BJ (cell line): ENCODE results near the gene SIRPD. TPM values are rescaled to one million over a fixed set of nuclear protein-coding genes. Genes with fewer than 3 reads are reported as not detected.
A peak's percentile ranks its signal among the peaks of the same experiment; 100 is the strongest.

ENCODE experiments used
- CTCF ChIA-PET: fragments of 350-600 bp; formaldehyde crosslinking; extraction: SDS; loops from one replicate; lab custom pipeline; 2021; ENCODE audit warnings: antibody characterized with exemption, inconsistent platforms; lab: Yijun Ruan, JAX
- POLR2A ChIA-PET: fragments of 300-600 bp; sonication (Branson Sonifier 250); formaldehyde crosslinking; extraction: SDS; loops from one replicate; lab custom pipeline; 2021; ENCODE audit warnings: antibody characterized with exemption; lab: Charles Lee
- DNase-seq: peaks from one replicate; pipeline ENCODE4 v3.0.0-alpha.2; 2011; ENCODE audit warnings: low read depth
- H3K27me3 ChIP-seq: 2 replicates; pipeline ENCODE4 v1.6.0; 2011; ENCODE audit warnings: low read length; ENCODE audit not compliant: control insufficient read depth, insufficient read depth
- H3K36me3 ChIP-seq: 2 replicates; pipeline ENCODE4 v1.5.1; 2011; ENCODE audit warnings: low read length; ENCODE audit not compliant: control insufficient read depth, insufficient read depth
- H3K4me3 ChIP-seq: 2 replicates; pipeline ENCODE4 v1.5.1; 2011; ENCODE audit warnings: low read depth, mild to moderate bottlenecking, control low read depth, low read length
- CTCF ChIP-seq: IDR thresholded peaks from 2 replicates; pipeline ENCODE4 v1.5.1; 2011; ENCODE audit warnings: low read depth, mild to moderate bottlenecking, control low read depth, inconsistent platforms, low read length, moderate library complexity; ENCODE audit not compliant: insufficient read depth
- polyA plus RNA-seq: library from polyadenylated mRNA; depleted of rRNA; stranded (reverse); fragments of >200 nt; gene quantifications from 2 replicates; pipeline ENCODE4 v1.2.3, GENCODE V29; 2011

The SIRPD gene
- polyA plus RNA-seq, 1 experiment, result not detected

GRCh38 chr20:1568163-1568490 lies 10.6 kb upstream of the SIRPD start:
- no peak for TF ChIP-seq CTCF
- no peaks in the 10 kb centered on the region for H3K27me3 ChIP-seq
- DNase-seq, result no peak
- CTCF ChIA-PET, result no interaction called here
- H3K36me3 ChIP-seq, result no peaks in the 10 kb centered on the region
- no peak overlapping the region for H3K4me3 ChIP-seq
- POLR2A ChIA-PET, result no interaction called here

- TF ChIP-seq CTCF, result no peak
- Histone ChIP-seq H3K4me3 (no peak overlapping the region), H3K36me3 (no peaks in the 10 kb centered on the region), H3K27me3 (no peaks in the 10 kb centered on the region)
- CTCF ChIA-PET, result interaction anchor here (1.2 kb wide), 2 partner anchors 11 to 59 kb away, joined by 3 read pairs; no protein-coding TSS in a partner anchor
- DNase-seq, result peak; percentile 32
- POLR2A ChIA-PET, result no interaction called here
Observed at GRCh38 chr20:1567392-1568162, 10.1 kb upstream of the SIRPD start.

- DNase-seq, result no peak
- TF ChIP-seq CTCF, result no peak
- Histone ChIP-seq H3K4me3 (no peak overlapping the region), H3K27me3 (no peaks in the 10 kb centered on the region), H3K36me3 (no peaks in the 10 kb centered on the region)
- POLR2A ChIA-PET, result no interaction called here
- CTCF ChIA-PET, result interaction anchor here (1.2 kb wide), 2 partner anchors 10 to 60 kb away, joined by 3 read pairs; no protein-coding TSS in a partner anchor
Observed at GRCh38 chr20:1566701-1567100, 9.2 kb upstream of the SIRPD start.

DNA sequence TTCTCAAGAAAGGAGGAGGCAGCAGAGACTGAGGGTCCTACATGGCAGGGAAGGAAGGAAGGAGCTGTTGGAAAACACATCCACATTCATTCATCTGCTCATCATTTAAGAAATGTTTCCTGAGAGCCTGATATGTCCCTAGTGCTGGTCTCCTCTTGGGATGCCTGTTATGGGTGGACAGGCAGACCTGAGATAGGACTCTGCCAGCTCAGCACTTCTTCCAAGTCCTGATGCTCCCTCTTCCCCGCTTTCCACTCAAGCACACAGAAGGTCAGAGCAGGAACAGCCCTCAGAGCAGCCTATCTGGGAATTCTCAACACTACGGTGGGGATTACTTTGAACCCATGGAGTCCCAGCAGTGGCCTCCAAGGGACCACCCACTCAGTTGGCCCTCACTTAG lies 8.0 kb upstream of the SIRPD start:
- POLR2A ChIA-PET, result no interaction called here
- DNase-seq, result no peak
- H3K27me3 ChIP-seq, result peaks cover 2% of the 10 kb centered on the region
- no peaks in the 10 kb centered on the region for H3K36me3 ChIP-seq
- H3K4me3 ChIP-seq, result no peak overlapping the region
- no peak for TF ChIP-seq CTCF
- CTCF ChIA-PET, result no interaction called here

DNA sequence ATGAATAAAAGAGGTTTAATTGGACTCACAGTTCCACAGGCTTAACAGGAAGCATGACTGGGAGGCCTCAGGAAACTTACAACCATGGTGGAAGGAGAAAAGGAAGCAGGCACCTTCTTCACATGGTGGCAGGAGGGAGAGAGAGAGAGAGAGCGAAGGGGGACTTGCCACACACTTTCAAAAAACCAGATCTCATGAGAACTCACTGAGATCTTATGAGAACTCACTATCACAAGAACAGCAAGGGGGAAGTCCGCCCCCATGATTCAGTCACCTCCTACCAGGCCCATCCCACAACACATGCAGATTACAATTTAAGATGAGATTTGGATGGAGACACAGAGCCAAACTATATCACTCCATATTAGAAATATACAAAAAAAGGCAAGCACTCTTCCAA lies 6.1 kb upstream of the SIRPD start:
- ChIA-PET POLR2A (no interaction called here), CTCF (no interaction called here)
- H3K36me3 ChIP-seq, result no peaks in the 10 kb centered on the region
- no peak overlapping the region for H3K4me3 ChIP-seq
- TF ChIP-seq CTCF, result no peak
- no peak for DNase-seq
- peaks cover 2% of the 10 kb centered on the region for H3K27me3 ChIP-seq
